Muscle of leg (tissue), 11 donors: ENCODE data around the gene GTF2H1. TPM values are rescaled to one million over a fixed set of nuclear protein-coding genes. Genes with fewer than 3 reads are reported as not detected.

Experiments
- DNase-seq: peaks from one replicate; pipeline ENCODE4 v3.0.0; 2013
- H3K27ac ChIP-seq: one replicate; pipeline ENCODE4 v1.5.1; 2013; ENCODE audit warnings: mild to moderate bottlenecking, low read length, control low read depth
- H3K27me3 ChIP-seq: one replicate; pipeline ENCODE4 v1.6.1; 2013; ENCODE audit warnings: low read length; ENCODE audit not compliant: control insufficient read depth, insufficient read depth
- H3K36me3 ChIP-seq: one replicate; pipeline ENCODE4 v1.6.1; 2013; ENCODE audit warnings: low read length; ENCODE audit not compliant: control insufficient read depth, insufficient read depth
- H3K4me1 ChIP-seq: one replicate; pipeline ENCODE4 v1.6.1; 2013; ENCODE audit warnings: low read length; ENCODE audit not compliant: control insufficient read depth, insufficient read depth
- H3K4me3 ChIP-seq: one replicate; pipeline ENCODE4 v1.5.1; 2013; ENCODE audit warnings: low read length, control low read depth
- H3K9me3 ChIP-seq: replicated peaks from 2 replicates; pipeline ENCODE4 v1.6.1; 2013; ENCODE audit warnings: low read depth, low read length; ENCODE audit not compliant: control insufficient read depth
- WGBS: methylation state at CpG from one replicate; pipeline ENCODE4 v1.1.5; 2013; ENCODE audit warnings: missing lambda C conversion rate; ENCODE audit not compliant: insufficient coverage; 5-methylcytosine and 5-hydroxymethylcytosine counted together
- polyA plus RNA-seq, 8 donors: library from polyadenylated mRNA; unstranded; fragments of 120-200 nt; gene quantifications; one replicate each; pipeline versions ENCODE4 v1.2.1 to v1.2.3, GENCODE V29; 2013; ENCODE audit warnings: inconsistent platforms in 1 of 8, low replicate concordance in 1 of 8; ENCODE audit not compliant: insufficient read length in 8 of 8, insufficient read depth in 1 of 8
- total RNA-seq: library from RNA; stranded (reverse); fragments of 120-200 nt; gene quantifications from one replicate; pipeline ENCODE4 v1.2.4, GENCODE V29; 2013

The GTF2H1 gene
- total and polyA plus RNA-seq, 9 donors, result 30.0 to 39.9 (median 33.7) TPM

DNA sequence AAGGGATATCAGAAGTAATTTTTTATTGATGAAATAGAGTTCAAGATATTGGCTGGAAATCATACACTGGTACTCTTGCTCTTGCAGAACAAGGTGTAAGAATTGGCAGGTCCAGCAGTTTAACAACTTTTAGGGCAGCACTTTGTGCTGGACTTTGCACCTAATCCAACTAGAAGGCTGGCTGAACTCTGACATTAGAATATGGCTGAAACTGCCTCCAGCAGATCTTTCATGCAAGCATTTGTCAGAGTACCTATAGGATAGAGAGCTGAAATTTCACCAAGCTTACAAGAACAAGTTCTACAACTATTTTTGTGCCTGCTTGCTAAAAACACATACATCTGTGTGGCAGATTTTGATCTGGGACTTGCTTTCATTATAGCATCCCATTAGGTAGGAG, 17.6 kb upstream of the GTF2H1 start:
- H3K27me3 ChIP-seq, result no peaks in the 10 kb centered on the region
- no peak for DNase-seq
- H3K27ac ChIP-seq, result no peak overlapping the region
- H3K36me3 ChIP-seq, result peaks cover 35% of the 10 kb centered on the region
- no peaks in the 10 kb centered on the region for H3K9me3 ChIP-seq
- H3K4me3 ChIP-seq, result no peak overlapping the region
- no peaks in the 10 kb centered on the region for H3K4me1 ChIP-seq

DNA sequence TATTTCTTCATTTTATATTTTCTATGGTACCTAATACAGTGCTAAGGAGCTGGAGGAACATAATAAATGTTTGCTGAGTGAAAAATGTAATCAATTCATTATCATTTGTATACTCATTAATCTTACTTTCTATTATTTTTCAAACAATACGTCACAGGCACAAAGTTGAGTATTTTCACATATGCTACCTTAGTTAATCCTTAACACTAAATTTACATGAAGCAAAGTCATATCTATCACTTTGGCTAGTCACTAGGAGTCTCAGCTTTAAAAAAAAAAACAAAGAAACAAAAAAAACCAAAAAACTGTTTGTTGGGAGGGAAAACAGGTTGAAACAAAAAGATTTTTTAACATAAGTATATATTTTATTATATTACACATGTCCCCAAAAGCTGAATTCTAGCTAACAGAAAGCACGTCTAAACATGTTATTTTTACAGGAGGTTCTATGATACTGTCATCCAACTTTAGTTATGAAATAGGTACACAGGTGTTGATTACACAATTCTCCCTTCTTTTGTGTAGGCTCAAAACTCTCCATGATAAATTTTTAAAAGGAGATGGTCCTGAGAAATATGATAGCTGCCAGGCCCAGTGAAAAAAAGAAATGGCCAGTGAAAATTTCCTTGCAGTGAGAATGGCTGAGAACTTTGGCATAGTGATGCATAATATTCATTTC, 14.8 kb upstream of the GTF2H1 start:
- Histone ChIP-seq H3K27ac (no peak overlapping the region), H3K27me3 (no peaks in the 10 kb centered on the region), H3K4me3 (no peak overlapping the region), H3K9me3 (no peaks in the 10 kb centered on the region), H3K4me1 (no peaks in the 10 kb centered on the region), H3K36me3 (peaks cover 45% of the 10 kb centered on the region)
- WGBS, result no CpG with 5 or more reads among the region's 2 CpGs
- no peak for DNase-seq

DNA sequence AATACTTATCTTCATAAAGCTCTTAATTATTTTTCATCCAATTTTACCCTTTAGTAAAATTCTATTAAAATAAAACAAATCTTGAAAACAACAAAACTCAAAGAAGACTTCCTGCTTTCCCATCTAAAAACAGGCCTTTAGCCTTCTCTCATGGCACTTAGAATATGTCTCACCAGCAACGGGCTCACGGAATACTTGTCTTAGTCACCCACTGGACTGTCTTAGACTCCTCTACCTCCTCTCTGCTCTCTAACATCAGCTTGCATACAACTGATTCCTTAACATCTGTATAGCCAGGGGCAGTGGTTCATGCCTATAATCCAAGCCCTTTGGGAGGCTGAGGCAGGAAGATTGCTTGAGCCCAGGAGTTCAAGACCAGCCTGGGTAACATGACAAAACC, 14.1 kb upstream of the GTF2H1 start:
- Histone ChIP-seq H3K9me3 (no peaks in the 10 kb centered on the region), H3K27me3 (no peaks in the 10 kb centered on the region), H3K27ac (no peak overlapping the region), H3K4me3 (no peak overlapping the region), H3K36me3 (peaks cover 45% of the 10 kb centered on the region), H3K4me1 (no peaks in the 10 kb centered on the region)
- WGBS, result 94% methylated on average over 2 of the region's 2 CpGs
- no peak for DNase-seq

DNA sequence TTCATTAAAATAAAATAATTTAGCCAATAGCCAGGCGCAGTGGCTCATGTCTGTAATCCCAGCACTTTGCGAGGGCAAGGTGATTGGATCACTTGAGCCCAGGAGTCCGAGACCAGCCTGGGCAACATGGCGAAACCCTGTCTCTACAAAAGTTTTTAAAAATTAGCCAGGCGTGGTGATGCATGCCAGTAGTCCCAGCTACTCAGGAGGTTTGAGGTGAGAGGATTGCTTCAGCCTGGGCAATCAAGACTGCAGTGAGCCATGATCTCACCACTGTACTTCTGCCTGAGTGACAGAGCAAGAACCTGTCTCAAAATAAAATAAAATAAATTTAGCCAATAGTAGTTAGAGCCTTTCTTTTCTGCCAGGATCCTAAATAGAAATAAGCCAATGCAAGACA, 12.7 kb upstream of the GTF2H1 start:
- no peak for DNase-seq
- Histone ChIP-seq H3K27ac (no peak overlapping the region), H3K4me3 (no peak overlapping the region), H3K9me3 (no peaks in the 10 kb centered on the region), H3K4me1 (no peaks in the 10 kb centered on the region), H3K36me3 (peaks cover 41% of the 10 kb centered on the region), H3K27me3 (no peaks in the 10 kb centered on the region)
- 90% methylated on average over 5 of the region's 5 CpGs for WGBS

DNA sequence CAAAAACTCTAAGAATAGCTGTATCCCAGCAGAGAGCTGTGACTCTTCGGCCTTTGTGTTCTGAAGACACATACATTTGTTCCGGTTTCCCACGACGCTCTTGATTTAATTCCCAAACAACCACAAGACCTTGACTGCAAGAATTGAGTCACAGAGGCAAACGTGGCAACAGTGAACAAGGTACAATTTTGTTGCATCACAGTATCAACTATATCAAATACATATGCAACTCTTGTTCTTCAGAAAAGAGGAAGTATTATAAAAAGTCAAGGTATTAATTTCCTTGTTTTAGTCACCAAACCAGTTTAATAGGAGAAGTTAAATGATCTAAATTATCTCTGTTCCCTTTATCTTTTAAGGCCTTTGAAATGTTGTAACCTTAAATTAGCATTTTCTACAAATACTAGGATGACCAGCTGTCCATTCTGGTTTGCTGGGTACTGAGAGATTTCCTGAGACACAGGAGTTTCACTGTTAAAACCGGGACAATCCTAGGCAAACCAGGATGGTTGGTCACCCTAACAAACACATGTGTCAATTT, 11.5 kb upstream of the GTF2H1 start:
- no peaks in the 10 kb centered on the region for H3K9me3 ChIP-seq
- peaks cover 31% of the 10 kb centered on the region for H3K36me3 ChIP-seq
- DNase-seq, result no peak
- no peak overlapping the region for H3K27ac ChIP-seq
- 97% methylated on average over 5 of the region's 6 CpGs for WGBS
- no peaks in the 10 kb centered on the region for H3K4me1 ChIP-seq
- no peak overlapping the region for H3K4me3 ChIP-seq
- no peaks in the 10 kb centered on the region for H3K27me3 ChIP-seq

DNA sequence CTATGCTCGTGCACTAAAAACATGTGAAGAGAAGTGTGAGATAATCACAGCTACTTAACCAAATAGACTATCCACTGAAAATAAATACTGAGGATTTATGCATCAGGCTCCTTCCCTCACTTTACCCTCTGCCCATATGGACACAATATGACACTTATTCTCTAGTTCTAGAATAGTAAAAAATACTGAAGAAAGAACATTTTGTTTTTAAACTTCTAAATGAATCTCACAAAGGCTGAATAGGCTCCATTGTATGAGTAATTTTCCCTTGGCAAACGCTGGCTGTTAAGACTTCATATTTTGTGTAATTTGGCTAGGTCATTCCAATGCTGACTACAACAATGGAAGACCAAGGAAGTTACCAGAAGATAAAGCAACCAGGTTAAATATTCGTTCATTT, 10.4 kb upstream of the GTF2H1 start:
- no CpG with 5 or more reads among the region's 3 CpGs for WGBS
- no peak for DNase-seq
- Histone ChIP-seq H3K27ac (no peak overlapping the region), H3K4me3 (no peak overlapping the region), H3K4me1 (no peaks in the 10 kb centered on the region), H3K27me3 (no peaks in the 10 kb centered on the region), H3K36me3 (peaks cover 25% of the 10 kb centered on the region), H3K9me3 (no peaks in the 10 kb centered on the region)

DNA sequence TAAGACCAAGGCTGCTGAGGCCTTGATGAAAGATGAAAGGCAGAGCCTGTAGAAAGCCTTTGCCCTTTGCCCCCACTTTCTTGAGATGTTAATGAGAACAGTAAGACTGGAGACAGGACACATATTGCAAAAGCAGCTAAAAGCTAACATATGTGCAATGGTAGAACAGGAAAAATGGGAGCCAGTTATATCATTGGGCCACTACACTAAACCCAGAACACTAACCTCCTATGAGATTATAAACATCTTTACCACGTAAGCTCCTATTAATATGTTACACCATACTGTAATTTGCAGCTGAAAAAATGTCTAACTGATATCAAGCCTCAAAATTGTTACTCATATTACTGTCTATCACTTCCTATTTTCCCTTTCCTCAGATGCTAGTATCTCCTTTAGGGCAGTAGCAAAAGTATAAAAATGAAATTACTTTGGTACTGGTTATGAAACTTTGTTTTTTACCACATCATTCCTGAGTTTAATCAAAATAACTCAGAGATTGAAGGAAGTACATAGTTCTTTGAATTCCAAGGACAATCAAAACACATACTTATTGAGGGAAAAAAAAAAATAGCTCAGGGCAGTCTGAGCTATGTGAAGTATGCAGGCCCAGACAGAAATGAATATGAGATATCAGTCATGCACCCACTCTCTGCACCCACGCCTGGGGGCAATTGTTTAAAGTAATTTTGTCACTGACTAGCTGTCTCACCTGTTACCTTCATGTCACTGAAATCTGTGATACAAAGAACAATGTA, 9.5 kb upstream of the GTF2H1 start:
- no peaks in the 10 kb centered on the region for H3K4me1 ChIP-seq
- no peak for DNase-seq
- peaks cover 25% of the 10 kb centered on the region for H3K36me3 ChIP-seq
- no peaks in the 10 kb centered on the region for H3K27me3 ChIP-seq
- no peaks in the 10 kb centered on the region for H3K9me3 ChIP-seq
- WGBS, result no CpG with 5 or more reads among the region's 2 CpGs
- H3K27ac ChIP-seq, result no peak overlapping the region
- no peak overlapping the region for H3K4me3 ChIP-seq

DNA sequence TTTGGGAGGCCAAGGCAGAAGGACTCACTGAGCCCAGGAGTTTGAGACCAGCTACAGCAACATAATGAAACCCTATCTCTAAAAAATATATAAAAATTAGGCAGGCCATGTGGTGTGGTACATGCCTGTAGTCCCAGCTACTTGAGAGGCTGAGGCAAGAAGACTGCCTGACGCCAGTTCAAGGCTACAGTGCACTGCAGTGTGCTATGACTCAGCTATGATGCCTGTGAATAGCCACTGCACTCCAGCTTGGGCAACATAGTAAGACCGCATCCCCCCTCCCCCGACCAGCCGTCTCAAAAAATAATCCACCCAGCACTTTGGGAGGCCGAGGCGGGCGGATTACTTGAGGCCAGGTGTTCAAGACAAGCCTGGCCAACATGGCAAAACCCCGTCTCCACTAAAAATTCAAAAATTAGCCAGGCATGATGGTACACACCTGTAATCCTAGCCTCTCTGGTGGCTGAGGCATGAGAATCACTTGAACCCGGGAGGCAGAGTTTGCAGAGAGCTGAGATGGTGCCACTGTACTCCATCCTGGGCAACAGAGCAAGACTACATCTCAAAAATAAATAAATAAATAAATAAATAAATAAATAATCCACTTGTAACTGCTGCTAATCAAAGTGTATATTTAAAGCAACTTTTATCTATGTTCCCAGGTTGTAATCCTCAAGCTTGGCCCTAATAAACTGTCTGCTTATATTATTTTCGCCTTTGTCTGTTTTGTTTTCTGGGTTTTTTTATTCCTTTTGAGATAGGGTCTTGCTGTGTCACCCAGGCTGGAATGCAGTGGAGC, 8.2 kb upstream of the GTF2H1 start:
- DNase-seq, result no peak
- no peaks in the 10 kb centered on the region for H3K9me3 ChIP-seq
- 83% methylated on average over 5 of the region's 10 CpGs for WGBS
- peaks cover 14% of the 10 kb centered on the region for H3K36me3 ChIP-seq
- H3K4me1 ChIP-seq, result no peaks in the 10 kb centered on the region
- H3K27me3 ChIP-seq, result no peaks in the 10 kb centered on the region
- no peak overlapping the region for H3K27ac ChIP-seq
- H3K4me3 ChIP-seq, result no peak overlapping the region

DNA sequence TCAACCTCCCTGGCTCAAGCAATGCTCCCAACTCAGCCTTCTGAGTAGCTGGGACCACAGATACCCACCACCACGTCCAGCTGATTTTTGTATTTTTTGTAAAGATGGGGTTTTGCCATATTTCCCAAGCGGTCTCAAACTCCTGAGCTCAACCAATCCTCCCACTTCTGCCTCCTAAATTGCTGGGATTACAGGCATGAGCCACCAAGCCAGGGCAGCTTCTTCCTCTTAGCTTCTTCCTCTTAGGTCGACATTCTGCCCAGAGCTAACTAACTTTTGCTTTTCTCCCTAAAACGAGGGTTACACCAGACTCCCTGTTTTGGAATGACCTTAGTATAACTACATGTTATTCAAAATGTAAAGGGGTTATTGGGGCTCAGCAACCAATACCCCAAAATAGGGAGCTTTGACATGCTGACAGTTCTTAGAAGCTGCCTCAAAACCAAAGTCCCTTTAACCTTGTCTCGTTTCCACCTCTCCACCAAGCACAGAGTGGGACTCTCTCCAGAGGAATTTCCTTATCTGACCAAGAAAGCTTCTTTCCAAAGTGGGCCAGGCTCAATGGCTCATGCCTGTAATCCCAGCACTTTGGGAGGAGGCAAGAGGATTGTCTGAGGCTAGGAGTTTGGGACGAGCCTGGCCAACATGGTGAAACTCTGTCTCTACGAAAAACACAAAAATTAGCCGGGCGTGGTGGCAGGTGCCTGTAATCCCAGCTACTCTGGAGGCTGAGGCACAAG, 7.4 kb upstream of the GTF2H1 start:
- H3K9me3 ChIP-seq, result no peaks in the 10 kb centered on the region
- no peaks in the 10 kb centered on the region for H3K27me3 ChIP-seq
- no peaks in the 10 kb centered on the region for H3K4me1 ChIP-seq
- H3K27ac ChIP-seq, result no peak overlapping the region
- peaks cover 9% of the 10 kb centered on the region for H3K36me3 ChIP-seq
- WGBS, result 96% methylated on average over 4 of the region's 9 CpGs
- H3K4me3 ChIP-seq, result no peak overlapping the region
- DNase-seq, result no peak
